Parathyroid adenoma (tissue), 2 donors: Measurements from ENCODE around the gene FADS3.

ENCODE experiments used
- H2AFZ ChIP-seq: fragments of 300-600 bp; sonication (generic); one replicate; pipeline ENCODE4 v1.7.0; 2017; ENCODE audit warnings: antibody characterized with exemption, mild to moderate bottlenecking
- H3K27ac ChIP-seq: fragments of 300-600 bp; sonication (generic); one replicate; pipeline ENCODE4 v1.7.0; 2017
- H3K27me3 ChIP-seq: fragments of 300-600 bp; sonication (generic); one replicate; pipeline ENCODE4 v1.7.0; 2017; ENCODE audit warnings: low read length; ENCODE audit not compliant: control insufficient read depth, insufficient read depth
- H3K36me3 ChIP-seq: fragments of 300-600 bp; sonication (generic); one replicate; pipeline ENCODE4 v1.7.0; 2017; ENCODE audit warnings: low read length; ENCODE audit not compliant: control insufficient read depth, insufficient read depth
- H3K4me1 ChIP-seq: fragments of 300-600 bp; sonication (generic); one replicate; pipeline ENCODE4 v1.7.0; 2017; ENCODE audit warnings: control low read depth
- H3K4me2 ChIP-seq: fragments of 300-600 bp; sonication (generic); one replicate; pipeline ENCODE4 v1.7.0; 2017; ENCODE audit warnings: low read length
- H3K4me3 ChIP-seq: fragments of 300-600 bp; sonication (generic); one replicate; pipeline ENCODE4 v1.7.0; 2017; ENCODE audit warnings: low read depth, low read length
- H3K79me2 ChIP-seq: fragments of 300-600 bp; sonication (generic); one replicate; pipeline ENCODE4 v1.7.0; 2017; ENCODE audit warnings: control low read depth
- H3K9ac ChIP-seq: fragments of 300-600 bp; sonication (generic); one replicate; pipeline ENCODE4 v1.7.0; 2017; ENCODE audit warnings: mild to moderate bottlenecking
- H3K9me3 ChIP-seq: fragments of 300-600 bp; sonication (generic); one replicate; pipeline ENCODE4 v1.7.0; 2017; ENCODE audit warnings: low read length; ENCODE audit not compliant: control insufficient read depth
- TF ChIP-seq, protein P1 (sequence below): fragments of 300-600 bp; sonication (generic); IDR thresholded peaks from one replicate; pipeline ENCODE4 v1.7.0; 2017; ENCODE audit warnings: antibody characterized with exemption, mild to moderate bottlenecking
- donor health status: primary hyperparathyroidism.

Gene FADS3, protein sequence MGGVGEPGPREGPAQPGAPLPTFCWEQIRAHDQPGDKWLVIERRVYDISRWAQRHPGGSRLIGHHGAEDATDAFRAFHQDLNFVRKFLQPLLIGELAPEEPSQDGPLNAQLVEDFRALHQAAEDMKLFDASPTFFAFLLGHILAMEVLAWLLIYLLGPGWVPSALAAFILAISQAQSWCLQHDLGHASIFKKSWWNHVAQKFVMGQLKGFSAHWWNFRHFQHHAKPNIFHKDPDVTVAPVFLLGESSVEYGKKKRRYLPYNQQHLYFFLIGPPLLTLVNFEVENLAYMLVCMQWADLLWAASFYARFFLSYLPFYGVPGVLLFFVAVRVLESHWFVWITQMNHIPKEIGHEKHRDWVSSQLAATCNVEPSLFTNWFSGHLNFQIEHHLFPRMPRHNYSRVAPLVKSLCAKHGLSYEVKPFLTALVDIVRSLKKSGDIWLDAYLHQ

DNA sequence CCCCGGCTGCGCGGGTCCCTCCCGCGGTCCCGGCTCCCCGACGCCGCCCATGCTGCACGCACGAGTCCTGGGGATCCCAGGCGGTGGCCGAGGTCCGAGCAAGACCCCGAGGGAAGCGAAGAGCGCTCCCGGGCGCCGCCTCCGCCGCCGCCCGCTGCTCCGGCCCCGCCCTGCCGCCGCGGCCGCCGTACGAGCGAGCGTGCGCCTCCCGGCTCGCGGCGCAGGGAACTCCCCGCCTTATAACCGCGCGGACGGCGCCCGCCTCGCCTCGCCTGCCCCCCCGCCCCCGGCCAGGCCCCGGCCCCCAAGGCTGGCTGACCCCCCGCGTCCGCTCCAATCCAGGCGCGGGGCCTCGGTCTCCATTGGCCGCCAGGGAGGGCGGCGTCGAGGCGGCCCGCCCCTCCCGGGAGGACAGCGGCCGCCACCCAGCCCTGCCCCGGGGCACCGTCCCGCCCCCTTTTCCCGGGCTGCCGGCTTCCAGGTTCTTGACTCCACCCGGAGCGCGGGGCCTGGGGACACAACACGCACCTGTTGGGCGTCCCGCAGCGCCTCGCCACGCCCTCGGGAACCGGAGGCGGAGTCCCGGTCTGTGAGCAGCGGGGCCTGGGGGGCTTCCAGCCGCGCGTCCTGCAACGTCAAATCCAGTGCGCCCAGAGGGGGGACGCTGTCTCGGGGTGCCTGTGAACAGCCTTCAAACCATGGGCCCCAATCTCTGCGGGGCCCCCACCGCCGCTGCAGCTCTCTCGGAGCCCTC lies at the start of gene FADS3:
TSS of gene FADS3 (minus strand) at position 215 of the 754 bp plus-strand sequence. CDS start at position 51, 164 bp downstream.
- Histone ChIP-seq H3K4me1 (no peaks in the 10 kb centered on the region), H3K27ac (no peak within 1 kb of the TSS)

DNA sequence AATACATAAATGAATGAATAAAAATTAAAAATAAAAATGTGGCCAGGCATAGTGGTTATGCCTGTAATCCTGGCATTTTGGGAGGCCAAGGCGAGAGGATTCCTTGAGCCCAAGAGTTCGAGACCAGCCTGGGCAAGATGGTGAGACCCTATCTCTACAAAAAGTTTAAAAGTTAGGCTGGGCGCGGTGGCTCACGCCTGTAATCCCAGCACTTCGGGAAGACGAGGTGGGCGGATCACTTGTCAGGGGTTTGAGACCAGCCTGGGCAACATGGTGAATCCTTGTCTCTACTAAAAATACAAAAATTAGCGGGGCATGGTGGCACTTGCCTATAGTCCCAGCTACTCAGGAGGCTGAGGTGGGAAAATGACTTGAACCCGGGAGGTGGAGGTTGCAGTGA lies 49.1 kb upstream of the FADS3 start:
- Histone ChIP-seq H3K4me3 (no peak overlapping the region), H3K4me1 (no peaks in the 10 kb centered on the region), H2AFZ (no peak overlapping the region), H3K27me3 (no peaks in the 10 kb centered on the region), H3K79me2 (no peaks in the 10 kb centered on the region), H3K36me3 (no peaks in the 10 kb centered on the region), H3K9me3 (no peaks in the 10 kb centered on the region), H3K27ac (no peak overlapping the region), H3K4me2 (no peak overlapping the region), H3K9ac (no peak overlapping the region)
- TF ChIP-seq, protein P1, sequence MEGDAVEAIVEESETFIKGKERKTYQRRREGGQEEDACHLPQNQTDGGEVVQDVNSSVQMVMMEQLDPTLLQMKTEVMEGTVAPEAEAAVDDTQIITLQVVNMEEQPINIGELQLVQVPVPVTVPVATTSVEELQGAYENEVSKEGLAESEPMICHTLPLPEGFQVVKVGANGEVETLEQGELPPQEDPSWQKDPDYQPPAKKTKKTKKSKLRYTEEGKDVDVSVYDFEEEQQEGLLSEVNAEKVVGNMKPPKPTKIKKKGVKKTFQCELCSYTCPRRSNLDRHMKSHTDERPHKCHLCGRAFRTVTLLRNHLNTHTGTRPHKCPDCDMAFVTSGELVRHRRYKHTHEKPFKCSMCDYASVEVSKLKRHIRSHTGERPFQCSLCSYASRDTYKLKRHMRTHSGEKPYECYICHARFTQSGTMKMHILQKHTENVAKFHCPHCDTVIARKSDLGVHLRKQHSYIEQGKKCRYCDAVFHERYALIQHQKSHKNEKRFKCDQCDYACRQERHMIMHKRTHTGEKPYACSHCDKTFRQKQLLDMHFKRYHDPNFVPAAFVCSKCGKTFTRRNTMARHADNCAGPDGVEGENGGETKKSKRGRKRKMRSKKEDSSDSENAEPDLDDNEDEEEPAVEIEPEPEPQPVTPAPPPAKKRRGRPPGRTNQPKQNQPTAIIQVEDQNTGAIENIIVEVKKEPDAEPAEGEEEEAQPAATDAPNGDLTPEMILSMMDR: no peak

More for the DNA sequence above, at the start of gene FADS3:
- Histone ChIP-seq H3K79me2 (no peaks in the 10 kb centered on the region), H3K9ac (no peak within 1 kb of the TSS), H3K27me3 (no peaks in the 10 kb centered on the region), H3K9me3 (no peaks in the 10 kb centered on the region), H2AFZ (peak within 1 kb of the TSS; percentile 77), H3K4me3 (peak within 1 kb of the TSS; percentile 57), H3K36me3 (no peaks in the 10 kb centered on the region), H3K4me2 (peak within 1 kb of the TSS; percentile 80)
- TF ChIP-seq, protein P1: no peak

DNA sequence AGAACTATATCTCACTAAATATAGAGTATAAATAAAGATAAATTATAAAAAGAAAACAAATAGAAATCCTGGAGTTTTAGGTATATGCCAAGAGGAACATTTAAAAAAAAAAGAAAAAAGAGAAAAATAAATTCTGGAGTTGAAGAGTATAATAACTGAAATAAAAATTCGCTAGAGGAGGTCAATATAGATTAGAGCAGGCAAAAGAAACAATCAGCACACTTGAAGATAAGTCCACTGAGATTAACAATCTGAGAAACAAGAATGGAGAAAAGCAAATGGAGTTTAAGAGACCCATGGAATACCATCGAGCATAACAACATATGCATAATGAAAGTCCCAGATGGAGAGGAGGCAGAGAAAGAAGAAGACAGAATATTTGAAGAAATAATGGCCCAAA lies 44.5 kb upstream of the FADS3 start:
- Histone ChIP-seq H3K27ac (no peak overlapping the region), H3K27me3 (no peaks in the 10 kb centered on the region)
- TF ChIP-seq, protein P1: no peak

DNA sequence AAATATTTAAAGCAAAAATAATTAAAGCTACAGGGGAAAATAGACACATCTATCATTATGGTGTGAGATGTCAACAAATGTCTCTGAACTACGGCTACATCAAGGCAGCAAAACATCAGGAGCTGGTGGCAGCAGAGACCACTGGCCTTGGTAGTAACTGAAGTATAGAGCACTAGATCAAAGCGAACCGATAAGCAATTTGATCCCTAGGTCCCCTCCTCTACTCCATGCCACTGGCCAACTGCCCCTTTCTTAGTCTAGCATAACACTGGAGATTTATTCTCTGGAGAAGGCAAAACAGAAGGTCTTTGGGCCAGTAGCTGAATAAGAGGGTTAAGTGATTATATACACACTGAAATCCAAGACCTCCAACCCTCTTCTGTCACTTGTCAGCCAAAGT lies 39.6 kb upstream of the FADS3 start:
- TF ChIP-seq, protein P1: no peak
- no peak overlapping the region for H3K4me3 ChIP-seq
- H3K27me3 ChIP-seq: no peaks in the 10 kb centered on the region
- H3K4me2 ChIP-seq: no peak overlapping the region
- H2AFZ ChIP-seq: no peak overlapping the region
- no peaks in the 10 kb centered on the region for H3K9me3 ChIP-seq
- H3K4me1 ChIP-seq: no peaks in the 10 kb centered on the region
- H3K79me2 ChIP-seq: no peaks in the 10 kb centered on the region
- no peak overlapping the region for H3K9ac ChIP-seq
- no peak overlapping the region for H3K27ac ChIP-seq
- H3K36me3 ChIP-seq: no peaks in the 10 kb centered on the region

More for the DNA sequence above, 44.5 kb upstream of the FADS3 start:
- H2AFZ ChIP-seq: no peak overlapping the region
- no peak overlapping the region for H3K4me2 ChIP-seq
- no peaks in the 10 kb centered on the region for H3K4me1 ChIP-seq
- no peak overlapping the region for H3K4me3 ChIP-seq
- no peaks in the 10 kb centered on the region for H3K79me2 ChIP-seq
- no peaks in the 10 kb centered on the region for H3K36me3 ChIP-seq
- no peaks in the 10 kb centered on the region for H3K9me3 ChIP-seq
- H3K9ac ChIP-seq: no peak overlapping the region
